Lung microvascular endothelial cell (primary cell): ENCODE results near the gene P2RY6. TPM values are rescaled to one million over a fixed set of nuclear protein-coding genes. Genes with fewer than 3 reads are reported as not detected.
"Not testable (repeated sequence)": the region's sequence is repeated elsewhere in the genome, so short reads cannot be mapped to it uniquely, and the experiment has no call there.

Source experiments
- DNase-seq, 2 donors: peaks; one replicate each; pipeline versions ENCODE4 v3.0.0 to v3.0.0-alpha.2; 2010; ENCODE audit warnings: low read depth in 2 of 2
- total RNA-seq: library from RNA; depleted of rRNA; stranded (reverse); fragments of >200 nt; gene quantifications from 2 replicates; pipeline ENCODE4 v1.2.1, GENCODE V29; 2014

P2RY6 gene
- total RNA-seq, 1 donor from 2014 or later, result 0.20 TPM

- DNase-seq, result no peak
These were observed 12.6 kb upstream of the P2RY6 start for GRCh38 chr11:73259406-73260126.

- DNase-seq, result no peak
These were observed 12.0 kb upstream of the P2RY6 start for GRCh38 chr11:73260127-73260457.

GRCh38 chr11:73262851-73263495, 9.2 kb upstream of the P2RY6 start:
- DNase-seq, result no peak

- DNase-seq, result no peak
These were observed 8.5 kb upstream of the P2RY6 start for GRCh38 chr11:73263640-73264039.

GRCh38 chr11:73265278-73265810, 6.8 kb upstream of the P2RY6 start:
- no peak for DNase-seq

GRCh38 chr11:73265853-73266645, 6.1 kb upstream of the P2RY6 start:
- DNase-seq, result no peak

- DNase-seq, result no peak
These were observed 5.5 kb upstream of the P2RY6 start for GRCh38 chr11:73266646-73267020.

GRCh38 chr11:73267122-73267846, 4.9 kb upstream of the P2RY6 start:
- DNase-seq, result no peak

GRCh38 chr11:73267906-73268540, 4.1 kb upstream of the P2RY6 start:
- DNase-seq, result no peak

- DNase-seq, result no peak
These were observed 3.4 kb upstream of the P2RY6 start for GRCh38 chr11:73268671-73269271.

GRCh38 chr11:73269459-73270015, 2.6 kb upstream of the P2RY6 start:
- DNase-seq, result no peak

GRCh38 chr11:73270016-73270854, 1.9 kb upstream of the P2RY6 start:
- no peak for DNase-seq

- no peak for DNase-seq
These were observed 1.2 kb upstream of the P2RY6 start for GRCh38 chr11:73270855-73271477.

GRCh38 chr11:73271478-73271865, 666 bp upstream of the P2RY6 start:
- DNase-seq, result not testable (repeated sequence)

GRCh38 chr11:73272680-73273038, 521 bp downstream of the P2RY6 start:
- DNase-seq, result no peak

GRCh38 chr11:73273222-73273895, 1.2 kb downstream of the P2RY6 start:
- no peak for DNase-seq

- not testable (repeated sequence) for DNase-seq
These were observed 2.1 kb downstream of the P2RY6 start for GRCh38 chr11:73274191-73274590.

- DNase-seq, result no peak
These were observed 2.7 kb downstream of the P2RY6 start for GRCh38 chr11:73274722-73275380.
